SIG-M5 treated with dmso at 0.1 percent for 504 hours (cell line): Measurements from ENCODE around the gene PSMD13.
A peak's percentile ranks its signal among the peaks of the same experiment; 100 is the strongest.

Source experiments
- DNase-seq: peaks from one replicate; lab custom pipeline; 2025; ENCODE audit not compliant: unreplicated experiment; lab: John Stamatoyannopoulos, UW

Gene PSMD13

GRCh38 chr11:241634-242033 is 4.9 kb downstream of the PSMD13 start:
- no peak for DNase-seq

- no peak for DNase-seq
Observed at GRCh38 chr11:244376-244775, 7.6 kb downstream of the PSMD13 start.

- DNase-seq: no peak
Observed at GRCh38 chr11:249062-249461, 12.3 kb downstream of the PSMD13 start.

DNA sequence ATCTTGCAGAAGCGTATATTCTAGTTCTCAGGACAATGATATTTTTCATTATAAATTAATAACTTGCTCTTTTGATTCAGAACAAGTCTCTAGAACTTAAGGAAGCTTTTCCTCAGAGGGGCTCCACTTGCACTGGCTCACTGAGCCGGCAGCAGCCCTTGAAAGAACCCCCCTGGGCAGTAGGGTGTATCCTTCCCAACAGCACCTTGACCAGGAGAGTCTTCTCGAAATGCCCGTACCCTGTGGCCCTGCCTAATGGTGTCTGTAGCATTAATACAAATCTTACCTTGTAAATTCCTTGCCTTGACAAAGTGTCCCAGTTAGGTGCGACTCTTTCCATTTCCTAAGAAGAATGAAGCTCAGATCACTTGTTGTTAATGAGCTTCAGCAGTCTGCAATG is 13.5 kb downstream of the PSMD13 start:
- no peak for DNase-seq

DNA sequence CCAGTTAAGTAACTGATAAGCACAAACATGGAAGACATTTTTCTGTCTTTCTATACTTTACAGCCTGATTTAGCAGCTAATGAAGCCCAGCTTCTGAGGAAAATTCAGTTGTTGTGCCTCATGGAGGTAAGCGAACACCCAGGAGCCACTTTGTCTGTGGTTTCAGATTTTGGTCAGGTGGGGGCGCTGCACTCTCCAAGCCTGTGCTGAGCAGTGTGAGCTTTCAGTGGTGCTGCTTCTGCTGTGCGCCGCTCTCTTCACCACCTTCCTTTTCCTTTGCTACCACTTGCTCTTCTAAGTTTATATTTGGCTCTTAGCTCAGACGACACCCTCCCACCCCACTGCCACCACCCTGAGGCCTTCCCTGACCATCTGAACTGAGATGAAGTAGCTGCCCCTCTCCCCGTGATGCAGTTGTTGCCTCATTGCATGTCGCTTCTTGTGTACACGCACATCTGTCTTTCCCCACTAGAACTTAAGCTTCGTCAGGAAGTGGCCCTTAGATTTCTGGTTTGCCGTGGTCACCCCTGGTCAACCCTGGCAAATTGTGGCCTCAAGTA is 14.0 kb downstream of the PSMD13 start:
- DNase-seq: peak; percentile 23

DNA sequence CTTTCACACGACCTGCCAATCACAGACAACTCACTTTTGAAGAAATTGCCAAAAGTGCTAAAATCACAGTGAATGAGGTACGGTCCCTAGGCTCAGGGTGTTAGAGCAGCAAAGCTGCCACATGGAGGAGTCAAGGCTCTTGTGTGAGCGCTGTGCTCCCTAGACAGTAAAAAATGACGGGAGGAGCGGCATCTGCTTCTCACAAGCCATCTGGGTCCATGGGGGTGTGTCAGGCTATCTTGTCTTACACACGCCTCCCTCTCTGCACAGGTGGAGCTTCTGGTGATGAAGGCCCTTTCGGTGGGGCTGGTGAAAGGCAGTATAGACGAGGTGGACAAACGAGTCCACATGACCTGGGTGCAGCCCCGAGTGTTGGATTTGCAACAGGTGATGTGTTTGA is 14.8 kb downstream of the PSMD13 start:
- no peak for DNase-seq

- no peak for DNase-seq
Observed at GRCh38 chr11:252666-253065, 15.9 kb downstream of the PSMD13 start.

DNA sequence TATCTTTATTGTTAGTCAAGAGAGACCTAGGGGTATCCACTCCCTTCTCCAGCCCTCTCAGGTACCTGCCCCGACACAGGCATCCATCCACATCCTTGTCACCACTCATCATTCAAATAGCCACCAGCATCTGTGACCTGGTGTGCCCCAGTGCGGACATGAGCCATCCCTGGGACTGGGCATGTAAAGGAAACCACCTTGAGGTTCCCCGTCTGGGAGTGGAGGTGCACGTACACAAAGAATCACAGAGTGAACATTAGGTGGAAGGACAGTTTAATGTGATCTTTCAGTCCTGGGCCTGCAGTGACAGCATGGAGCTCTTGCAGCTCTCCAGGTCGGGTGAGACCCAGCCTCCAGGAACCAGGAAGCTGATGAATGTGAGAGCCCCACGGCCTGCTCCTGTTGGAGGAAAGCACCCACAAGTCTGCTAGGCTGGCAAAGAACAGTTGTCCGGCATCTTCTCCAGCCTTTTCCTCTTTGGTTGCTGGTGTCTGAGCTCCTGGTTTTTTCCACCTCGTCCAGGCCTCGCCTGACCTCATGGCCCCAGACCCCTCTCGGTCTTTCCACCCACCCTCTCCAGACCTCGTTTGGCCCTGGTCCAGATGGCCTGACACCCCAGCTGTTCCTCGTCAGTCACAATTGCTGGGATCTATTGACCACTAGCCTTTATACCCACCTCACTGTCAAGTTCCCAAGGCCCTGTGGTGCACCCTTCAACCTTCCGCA is 16.5 kb downstream of the PSMD13 start:
- DNase-seq: no peak

DNA sequence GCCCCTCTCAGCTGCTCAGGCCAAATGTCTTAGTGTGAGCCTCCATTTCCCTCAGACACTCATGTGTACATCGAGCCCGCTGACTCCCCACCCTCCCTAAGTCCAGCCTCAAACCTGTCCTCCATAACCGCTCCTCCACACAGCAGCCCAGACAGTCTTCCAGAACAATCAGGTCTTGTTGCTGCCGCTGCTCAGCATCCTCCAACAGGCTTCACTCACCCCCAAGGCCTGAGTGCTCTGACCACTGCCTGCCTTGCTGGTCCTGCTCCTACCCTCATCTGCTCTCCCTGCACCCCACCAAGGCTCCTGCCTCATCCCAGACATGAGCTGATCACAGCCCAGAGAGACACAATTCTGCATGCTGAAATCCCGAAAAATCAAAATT is 17.1 kb downstream of the PSMD13 start:
- DNase-seq: no peak

DNA sequence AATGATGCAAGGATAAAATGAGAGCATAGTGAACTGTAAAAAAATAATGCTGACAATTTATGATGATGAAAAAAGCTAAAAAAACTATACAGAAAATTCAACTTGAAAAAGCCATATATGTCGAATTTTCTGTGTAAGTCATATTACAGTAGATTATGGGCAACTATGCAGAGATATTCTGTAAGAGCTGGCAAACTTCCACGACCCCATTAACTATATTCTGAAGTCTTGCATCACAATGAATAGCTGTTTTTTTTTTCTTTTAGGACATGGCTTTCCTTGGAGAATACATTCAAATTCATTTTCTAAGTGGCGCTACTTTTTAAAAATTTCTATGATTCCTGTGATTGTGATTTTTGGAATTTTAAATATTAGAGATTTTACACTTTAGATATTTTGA is 18.4 kb downstream of the PSMD13 start:
- DNase-seq: no peak

DNA sequence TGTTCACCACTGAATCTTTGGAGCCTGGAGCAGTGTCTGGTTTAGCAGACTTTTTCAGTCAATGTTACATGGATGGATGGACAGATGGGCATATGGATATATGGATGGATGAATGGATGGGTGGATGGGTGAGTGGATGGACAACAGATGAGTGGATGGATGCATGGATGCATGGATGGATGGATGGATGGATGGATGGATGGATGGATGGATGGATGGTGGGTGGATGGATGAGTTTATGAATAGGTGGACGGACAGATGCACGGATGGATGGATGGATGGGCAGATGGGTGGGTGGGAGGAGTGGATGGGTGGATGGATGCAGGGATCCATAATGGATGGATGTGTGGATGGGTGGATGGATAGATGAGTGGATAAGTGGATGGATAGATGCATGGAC is 19.0 kb downstream of the PSMD13 start:
- no peak for DNase-seq

- peak; percentile 30 for DNase-seq
Observed at GRCh38 chr11:256952-257737, 20.4 kb downstream of the PSMD13 start.

GRCh38 chr11:257766-258493 is 21.2 kb downstream of the PSMD13 start:
- DNase-seq: no peak

GRCh38 chr11:259413-259812 is 22.6 kb downstream of the PSMD13 start:
- DNase-seq: no peak

- DNase-seq: no peak
Observed at GRCh38 chr11:261624-262023, 24.8 kb downstream of the PSMD13 start.

GRCh38 chr11:266676-267439 is 30.1 kb downstream of the PSMD13 start:
- DNase-seq: no peak

DNA sequence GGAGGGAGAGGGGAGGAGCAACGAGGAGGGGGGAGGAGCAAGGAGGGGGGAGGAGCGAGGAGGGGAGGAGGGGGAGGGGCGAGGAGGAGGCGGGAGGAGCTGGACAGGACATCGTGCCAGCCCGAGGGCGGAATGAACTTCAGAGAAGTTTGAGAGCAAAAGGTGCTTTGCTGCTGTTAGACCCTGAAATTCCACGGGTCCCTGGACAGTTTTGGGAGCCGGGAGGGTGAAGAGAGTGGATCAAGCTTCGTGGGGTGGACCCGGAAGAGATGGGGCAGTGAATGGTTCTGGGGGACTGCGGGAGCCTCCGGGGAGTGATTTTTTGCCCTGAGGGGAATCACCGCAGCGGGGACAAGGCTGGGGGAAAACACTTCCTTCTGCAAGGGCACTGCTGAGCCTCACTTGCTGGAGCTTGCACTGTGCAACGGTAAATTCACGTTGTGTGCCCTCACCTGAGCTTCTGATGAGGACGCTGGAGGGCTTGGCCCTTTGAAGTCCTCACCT is 30.8 kb downstream of the PSMD13 start:
- DNase-seq: no peak

DNA sequence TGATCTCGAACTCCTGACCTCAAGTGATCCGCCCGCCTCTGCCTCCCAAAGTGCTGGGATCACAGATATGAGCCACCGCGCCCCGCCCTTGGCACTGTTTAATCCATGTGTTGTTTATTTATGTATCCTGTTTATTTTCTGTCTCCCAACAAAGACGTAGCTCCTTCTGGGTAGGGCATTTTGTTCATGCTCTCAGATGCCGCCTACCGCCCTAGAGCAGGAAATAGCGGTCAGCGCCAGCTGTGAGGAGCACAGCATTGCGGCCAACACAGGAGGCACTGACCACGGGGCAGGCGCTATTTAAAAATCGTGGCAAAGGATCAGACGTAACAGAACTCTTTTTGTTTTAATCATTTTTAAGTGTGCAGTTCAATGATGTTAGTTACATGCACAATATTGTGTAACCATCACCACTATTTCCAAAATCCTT is 32.0 kb downstream of the PSMD13 start:
- DNase-seq: peak; percentile 74

- DNase-seq: peak; percentile 94
Observed at GRCh38 chr11:269146-269890, 32.5 kb downstream of the PSMD13 start.
